IMR-90 (cell line): ENCODE results near the gene DNAJC5.

Source experiments
- BHLHE40 ChIP-seq: fragments of 150-350 bp; IDR thresholded peaks from 2 replicates; pipeline ENCODE4 v1.6.1; 2016; ENCODE audit warnings: mild to moderate bottlenecking, low read depth, low read length
- MAFK ChIP-seq: IDR thresholded peaks from 2 replicates; pipeline ENCODE4 v1.6.1; 2012; ENCODE audit warnings: low read depth, low read length, improper control_type of control experiment
- MAZ ChIP-seq: IDR thresholded peaks from 2 replicates; pipeline ENCODE4 v1.6.1; 2012; ENCODE audit warnings: low read depth, mild to moderate bottlenecking, low read length, improper control_type of control experiment, moderate library complexity, borderline replicate concordance
- NFE2L2 ChIP-seq: fragments of 150-350 bp; IDR thresholded peaks from 2 replicates; pipeline ENCODE4 v1.6.1; 2016; ENCODE audit warnings: low read depth, mild to moderate bottlenecking, low read length
- POLR2A ChIP-seq: IDR thresholded peaks from 2 replicates; pipeline ENCODE4 v1.6.1; 2012; ENCODE audit warnings: mild to moderate bottlenecking, low read depth, low read length
- RAD21 ChIP-seq: IDR thresholded peaks from 2 replicates; pipeline ENCODE4 v1.6.1; 2012; ENCODE audit warnings: low read length, improper control_type of control experiment
- RFX5 ChIP-seq: IDR thresholded peaks from 2 replicates; pipeline ENCODE4 v1.8.0; 2012; ENCODE audit warnings: low read depth, mild to moderate bottlenecking, low read length, moderate library complexity
- SMC3 ChIP-seq: fragments of 150-350 bp; IDR thresholded peaks from 2 replicates; pipeline ENCODE4 v1.6.1; 2016; ENCODE audit warnings: low read depth, mild to moderate bottlenecking, antibody characterized with exemption, low read length, moderate library complexity
- TF ChIP-seq, protein P1 (sequence below): conservative IDR thresholded peaks from 2 replicates; pipeline ENCODE4 v1.5.1; 2012; ENCODE audit warnings: mild to moderate bottlenecking, low read depth, low read length, improper control_type of control experiment
- TF ChIP-seq, protein P2 (sequence below): fragments of 150-350 bp; IDR thresholded peaks from 2 replicates; pipeline ENCODE4 v1.6.1; 2016; ENCODE audit warnings: low read depth, mild to moderate bottlenecking, low read length, moderate library complexity, borderline replicate concordance

DNA sequence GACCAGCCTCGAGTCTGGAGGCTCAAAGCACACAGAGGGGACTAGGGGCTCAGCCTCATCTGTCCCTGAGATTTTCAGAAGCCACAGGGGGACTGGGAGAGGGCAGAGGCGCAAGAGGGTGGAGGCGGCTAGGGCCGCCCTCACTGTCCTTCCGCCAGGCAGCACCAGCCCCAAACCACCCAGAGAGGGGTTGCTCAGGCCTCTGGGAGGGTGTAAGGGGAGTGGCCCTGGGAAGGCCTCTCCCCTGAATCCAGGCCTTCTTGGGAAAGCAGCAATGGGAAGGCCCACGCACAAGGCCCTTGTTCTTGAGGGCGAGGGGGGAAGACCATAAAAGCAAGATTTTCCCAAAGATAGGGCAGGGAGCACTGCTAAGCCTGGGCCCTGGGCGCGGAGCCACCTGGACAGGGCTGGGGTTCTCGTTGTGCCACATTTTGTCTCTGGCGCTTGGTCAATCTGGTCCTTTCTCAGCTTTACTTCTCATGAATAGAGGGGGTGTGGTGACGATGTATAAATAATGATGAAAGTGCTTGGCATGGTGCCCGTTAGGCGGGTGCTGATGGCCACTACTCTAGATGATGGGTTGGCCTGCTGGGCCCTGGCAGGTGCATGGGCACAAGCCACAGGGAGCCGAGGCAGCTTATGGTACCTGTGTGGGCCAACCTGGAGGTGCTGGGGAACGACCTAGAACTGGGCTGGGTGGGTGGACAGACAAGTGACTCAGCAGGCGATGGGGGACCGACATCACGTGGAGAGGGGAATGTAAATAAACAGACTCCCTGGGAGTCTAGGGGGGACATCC, 79.7 kb downstream of the DNAJC5 start:
- TF ChIP-seq, protein P1, sequence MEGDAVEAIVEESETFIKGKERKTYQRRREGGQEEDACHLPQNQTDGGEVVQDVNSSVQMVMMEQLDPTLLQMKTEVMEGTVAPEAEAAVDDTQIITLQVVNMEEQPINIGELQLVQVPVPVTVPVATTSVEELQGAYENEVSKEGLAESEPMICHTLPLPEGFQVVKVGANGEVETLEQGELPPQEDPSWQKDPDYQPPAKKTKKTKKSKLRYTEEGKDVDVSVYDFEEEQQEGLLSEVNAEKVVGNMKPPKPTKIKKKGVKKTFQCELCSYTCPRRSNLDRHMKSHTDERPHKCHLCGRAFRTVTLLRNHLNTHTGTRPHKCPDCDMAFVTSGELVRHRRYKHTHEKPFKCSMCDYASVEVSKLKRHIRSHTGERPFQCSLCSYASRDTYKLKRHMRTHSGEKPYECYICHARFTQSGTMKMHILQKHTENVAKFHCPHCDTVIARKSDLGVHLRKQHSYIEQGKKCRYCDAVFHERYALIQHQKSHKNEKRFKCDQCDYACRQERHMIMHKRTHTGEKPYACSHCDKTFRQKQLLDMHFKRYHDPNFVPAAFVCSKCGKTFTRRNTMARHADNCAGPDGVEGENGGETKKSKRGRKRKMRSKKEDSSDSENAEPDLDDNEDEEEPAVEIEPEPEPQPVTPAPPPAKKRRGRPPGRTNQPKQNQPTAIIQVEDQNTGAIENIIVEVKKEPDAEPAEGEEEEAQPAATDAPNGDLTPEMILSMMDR: no peak
- TF ChIP-seq POLR2A (no peak), NFE2L2 (peak; percentile 21; the same call in 1 of the 2 replicates), RFX5 (no peak), MAZ (no peak), SMC3 (no peak), RAD21 (no peak), MAFK (no peak), BHLHE40 (peak; percentile 92)
- TF ChIP-seq, protein P2, sequence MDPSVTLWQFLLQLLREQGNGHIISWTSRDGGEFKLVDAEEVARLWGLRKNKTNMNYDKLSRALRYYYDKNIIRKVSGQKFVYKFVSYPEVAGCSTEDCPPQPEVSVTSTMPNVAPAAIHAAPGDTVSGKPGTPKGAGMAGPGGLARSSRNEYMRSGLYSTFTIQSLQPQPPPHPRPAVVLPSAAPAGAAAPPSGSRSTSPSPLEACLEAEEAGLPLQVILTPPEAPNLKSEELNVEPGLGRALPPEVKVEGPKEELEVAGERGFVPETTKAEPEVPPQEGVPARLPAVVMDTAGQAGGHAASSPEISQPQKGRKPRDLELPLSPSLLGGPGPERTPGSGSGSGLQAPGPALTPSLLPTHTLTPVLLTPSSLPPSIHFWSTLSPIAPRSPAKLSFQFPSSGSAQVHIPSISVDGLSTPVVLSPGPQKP: no peak
